Right kidney (tissue), 1 donor: ENCODE measurements around the gene KCNRG.
"Not testable (repeated sequence)": the region's sequence is repeated elsewhere in the genome, so short reads cannot be mapped to it uniquely, and the experiment has no call there.

Experiments used
- DNase-seq: peaks from one replicate; pipeline ENCODE4 v3.0.0-alpha.2; 2016

KCNRG gene

DNA sequence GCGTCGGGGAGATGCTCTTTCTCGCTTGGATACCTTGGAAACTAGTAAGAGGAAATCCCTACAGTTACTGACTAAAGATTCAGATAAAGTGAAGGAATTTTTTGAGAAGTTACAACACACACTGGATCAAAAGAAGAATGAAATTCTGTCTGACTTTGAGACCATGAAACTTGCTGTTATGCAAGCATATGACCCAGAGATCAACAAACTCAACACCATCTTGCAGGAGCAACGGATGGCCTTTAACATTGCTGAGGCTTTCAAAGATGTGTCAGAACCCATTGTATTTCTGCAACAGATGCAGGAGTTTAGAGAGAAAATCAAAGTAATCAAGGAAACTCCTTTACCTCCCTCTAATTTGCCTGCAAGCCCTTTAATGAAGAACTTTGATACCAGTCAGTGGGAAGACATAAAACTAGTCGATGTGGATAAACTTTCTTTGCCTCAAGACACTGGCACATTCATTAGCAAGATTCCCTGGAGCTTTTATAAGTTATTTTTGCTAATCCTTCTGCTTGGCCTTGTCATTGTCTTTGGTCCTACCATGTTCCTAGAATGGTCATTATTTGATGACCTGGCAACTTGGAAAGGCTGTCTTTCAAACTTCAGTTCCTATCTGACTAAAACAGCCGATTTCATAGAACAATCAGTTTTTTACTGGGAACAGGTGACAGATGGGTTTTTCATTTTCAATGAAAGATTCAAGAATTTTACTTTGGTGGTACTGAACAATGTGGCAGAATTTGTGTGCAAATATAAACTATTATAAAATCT lies 2.7 kb upstream of the KCNRG start:
- no peak for DNase-seq

DNA sequence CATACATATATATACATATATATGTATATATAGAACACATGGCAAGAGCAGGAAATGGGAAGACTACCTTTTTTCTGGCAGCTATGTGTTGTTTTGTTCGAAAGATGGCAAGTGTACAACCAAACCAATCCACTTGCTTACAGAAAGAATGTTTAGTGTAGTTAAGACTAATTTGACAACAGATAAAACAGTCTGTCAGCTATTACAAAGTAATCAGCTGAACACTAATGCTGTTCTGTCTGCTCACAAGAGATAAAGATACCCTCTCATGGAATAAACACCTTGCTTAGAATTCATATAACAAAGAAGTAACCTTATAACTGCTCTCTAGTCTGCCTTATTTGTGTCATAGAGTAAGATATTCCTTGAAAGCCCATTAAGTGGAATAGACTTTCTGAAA lies 858 bp upstream of the KCNRG start:
- DNase-seq: no peak

DNA sequence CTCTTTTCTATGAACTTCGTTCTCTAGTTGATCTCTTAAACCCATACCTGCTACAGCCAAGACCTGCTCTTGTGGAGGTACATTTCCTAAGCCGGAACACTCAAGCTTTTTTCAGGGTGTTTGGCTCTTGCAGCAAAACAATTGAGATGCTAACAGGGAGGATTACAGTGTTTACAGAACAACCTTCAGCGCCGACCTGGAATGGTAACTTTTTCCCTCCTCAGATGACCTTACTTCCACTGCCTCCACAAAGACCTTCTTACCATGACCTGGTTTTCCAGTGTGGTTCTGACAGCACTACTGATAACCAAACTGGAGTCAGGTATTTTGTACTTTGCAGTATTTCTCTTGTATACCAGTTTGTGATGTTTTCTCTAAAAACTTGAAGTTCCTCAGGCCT lies 506 bp downstream of the KCNRG start:
- no peak for DNase-seq

DNA sequence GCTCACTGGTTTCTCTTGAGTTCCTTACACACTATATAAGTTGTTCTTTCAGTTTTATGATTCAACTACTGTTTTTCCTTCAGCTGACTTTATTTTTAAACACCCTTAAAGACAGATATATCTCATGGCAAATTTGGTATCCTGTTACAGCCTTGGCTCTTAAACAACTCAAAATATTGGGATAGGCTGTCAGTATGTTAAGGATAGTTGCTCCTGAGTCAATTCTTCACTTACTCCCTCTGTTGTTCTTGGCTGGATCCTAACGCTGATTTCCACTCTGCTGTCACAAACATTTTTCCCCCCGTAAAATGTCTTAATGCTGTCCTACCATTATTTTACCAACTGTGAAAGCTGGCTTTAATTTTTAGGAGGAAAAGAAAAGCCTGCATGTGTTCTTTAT lies 1.2 kb downstream of the KCNRG start:
- no peak for DNase-seq

DNA sequence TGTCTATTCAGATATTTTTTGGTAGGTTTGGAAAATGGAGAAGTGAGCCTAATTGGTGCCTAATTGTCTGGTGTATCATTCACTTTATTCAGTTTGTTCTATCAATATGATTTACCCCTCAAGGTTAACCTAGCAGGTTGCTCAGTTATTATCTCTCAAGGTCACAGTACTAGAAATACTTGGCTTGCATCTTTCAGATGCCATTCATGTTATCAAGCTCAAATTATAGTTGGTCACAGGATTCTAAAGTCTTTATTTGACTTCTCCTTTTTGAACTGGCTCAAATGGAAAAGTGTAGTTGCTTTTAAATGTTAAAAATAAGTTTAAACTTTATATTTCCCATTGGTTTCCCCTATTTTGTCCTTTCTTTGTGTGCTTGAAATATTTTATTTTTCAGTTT lies 2.6 kb downstream of the KCNRG start:
- DNase-seq: no peak

DNA sequence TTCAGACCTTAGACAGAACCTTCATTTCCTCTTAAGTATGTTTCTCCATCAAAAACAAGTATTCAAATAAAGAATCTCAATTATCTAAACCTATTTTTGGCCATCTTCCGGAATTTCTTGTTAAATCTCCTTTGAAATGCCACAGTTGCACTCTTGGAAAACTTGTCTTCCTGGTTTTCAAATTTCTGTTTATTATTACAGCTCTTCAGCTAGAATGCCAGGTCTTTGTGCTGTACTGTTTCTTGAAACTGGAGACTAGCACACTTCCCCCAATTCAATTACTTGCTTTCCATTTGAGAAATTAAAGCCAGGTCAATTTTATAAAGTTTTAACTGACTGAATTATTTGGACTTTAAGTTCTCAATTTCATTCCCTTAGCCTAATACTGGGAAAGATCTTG lies 10.2 kb downstream of the KCNRG start:
- DNase-seq: no peak

DNA sequence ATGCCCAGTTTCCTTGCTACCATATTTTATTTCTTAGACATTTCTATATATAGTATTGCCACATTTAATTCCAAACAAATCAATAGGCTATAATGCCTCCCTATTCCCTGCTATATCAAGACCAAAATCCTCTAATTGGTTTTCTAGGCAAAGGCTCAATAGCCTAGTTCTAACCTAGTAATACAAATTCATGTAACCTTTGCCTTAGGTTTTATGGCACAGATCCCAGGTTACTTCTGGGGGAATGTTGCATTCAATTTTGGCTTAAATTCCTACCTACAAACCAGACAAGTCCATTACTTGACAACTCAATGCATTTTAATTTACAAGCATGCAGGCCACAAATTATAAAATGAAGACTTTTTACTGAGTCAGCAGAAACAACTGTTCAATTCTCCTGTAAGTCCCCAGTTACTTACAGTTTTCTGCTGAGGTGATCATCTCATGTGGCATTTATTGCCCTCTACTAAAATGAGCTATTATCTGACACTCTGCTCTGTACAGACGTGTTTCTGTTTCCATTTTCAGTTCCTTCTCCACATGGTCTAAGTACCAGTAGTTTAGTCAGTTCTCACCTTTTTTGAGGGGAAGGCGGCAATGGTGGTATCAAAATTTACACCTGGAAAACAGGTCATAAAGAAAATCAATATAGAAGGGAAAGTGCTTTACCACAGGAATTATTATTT lies 11.7 kb downstream of the KCNRG start:
- DNase-seq: no peak

DNA sequence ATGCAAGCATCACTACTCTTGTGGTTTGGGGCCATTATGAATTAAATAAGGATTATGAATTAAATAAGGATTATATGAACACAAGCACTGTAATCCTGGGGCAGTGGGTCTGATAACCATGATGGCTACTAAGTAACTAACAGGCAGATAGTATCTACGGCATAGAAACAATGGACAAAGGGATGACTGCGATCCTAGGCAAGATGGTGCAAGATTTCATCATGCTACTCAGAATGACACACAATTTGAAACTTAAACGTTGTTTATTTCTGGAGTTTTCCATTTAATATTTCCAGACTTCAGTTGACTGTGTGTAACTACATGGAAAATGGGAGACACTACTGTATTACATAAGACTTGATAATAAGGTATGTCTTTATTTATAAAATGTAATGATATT lies 15.1 kb downstream of the KCNRG start:
- no peak for DNase-seq

DNA sequence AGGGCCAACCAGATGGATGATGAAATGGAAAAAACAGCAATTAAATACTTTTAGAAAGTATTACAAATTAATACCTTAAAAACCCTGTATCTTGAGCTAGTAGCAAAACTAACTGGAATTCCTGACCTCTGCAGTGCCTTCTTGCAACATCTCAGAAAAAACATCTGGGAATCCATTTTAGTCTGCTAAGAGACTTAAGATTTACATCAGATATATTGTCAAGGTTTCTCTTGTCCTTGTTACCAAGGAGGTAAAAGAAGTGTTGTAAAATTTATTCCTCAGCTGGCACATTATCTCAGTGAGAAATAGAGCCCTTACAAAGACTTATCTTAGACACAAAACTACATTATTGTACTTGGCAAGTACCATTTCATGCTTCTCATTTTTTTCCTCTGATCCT lies 18.5 kb downstream of the KCNRG start:
- DNase-seq: no peak

DNA sequence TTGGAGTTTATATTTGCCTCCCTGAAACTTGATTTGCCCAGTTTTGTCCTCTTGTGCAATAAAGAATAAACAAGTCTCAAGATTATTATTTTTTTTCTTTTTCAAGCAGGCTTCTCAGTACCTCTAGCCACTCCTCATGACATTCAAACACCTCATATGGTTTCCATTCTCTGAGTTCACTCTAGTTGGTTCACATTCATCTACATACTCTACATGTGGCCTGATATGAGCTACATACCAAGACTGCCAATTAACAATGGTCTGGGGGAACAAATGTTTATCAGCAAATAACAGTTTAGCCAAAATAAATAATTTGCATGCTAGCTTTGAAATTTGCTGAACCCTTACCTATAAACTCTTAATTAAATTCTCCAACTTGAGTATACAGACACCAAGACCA lies 22.5 kb downstream of the KCNRG start:
- no peak for DNase-seq

DNA sequence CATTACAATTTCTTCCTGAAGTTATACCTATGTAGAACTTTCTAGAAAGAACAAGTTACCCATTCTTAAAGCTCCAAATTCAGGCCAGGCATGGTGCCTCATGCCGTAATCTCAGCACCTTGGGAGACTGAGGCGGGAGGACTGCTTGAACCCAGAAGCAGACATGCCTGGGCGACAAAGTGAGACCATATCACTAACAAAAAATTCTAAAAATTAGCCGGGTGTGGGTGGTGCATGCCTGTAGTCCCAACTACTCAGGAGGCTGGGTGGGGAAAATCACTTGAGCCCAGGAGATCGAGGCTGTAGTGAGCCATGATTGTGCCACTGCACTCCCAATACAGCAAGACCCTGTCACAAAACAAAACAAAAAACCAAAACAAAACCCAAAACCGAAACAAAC lies 23.0 kb downstream of the KCNRG start:
- no peak for DNase-seq

DNA sequence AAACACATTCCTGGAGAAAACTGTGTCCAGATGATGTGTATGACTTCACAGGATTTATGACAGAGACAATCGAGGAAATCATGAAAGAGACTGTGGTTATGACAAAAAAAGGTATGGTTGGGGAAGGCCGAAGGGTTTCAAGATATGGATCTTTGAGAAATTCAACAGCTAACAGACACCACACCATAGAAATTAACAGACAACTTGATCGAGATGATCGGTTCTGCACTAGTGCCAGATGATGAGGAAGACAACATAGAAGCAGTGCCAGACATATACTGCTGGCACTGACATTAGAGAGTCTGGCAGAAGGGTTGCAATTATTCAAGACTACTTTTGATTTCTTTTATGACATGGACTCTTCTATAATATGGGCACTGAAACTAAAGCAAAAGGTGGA lies 37.2 kb downstream of the KCNRG start:
- no peak for DNase-seq

DNA sequence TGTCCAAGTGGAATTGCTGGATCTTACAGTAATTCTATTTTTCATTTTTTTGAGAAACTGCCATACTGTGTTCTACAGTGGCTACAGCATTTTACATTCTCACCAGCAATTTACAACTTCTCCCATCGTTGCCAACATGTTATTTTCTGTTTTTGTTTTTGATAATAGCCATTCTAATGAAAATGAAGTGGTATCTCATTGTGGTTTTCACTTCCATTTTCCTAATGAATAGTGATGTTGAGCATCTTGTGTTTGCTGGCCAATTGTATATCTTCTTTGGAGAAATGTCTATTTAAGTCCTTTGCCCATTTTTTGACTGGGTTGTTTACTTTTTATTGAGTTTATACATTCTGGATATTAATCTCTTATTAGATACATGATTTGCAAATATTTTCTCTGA lies 38.6 kb downstream of the KCNRG start:
- DNase-seq: no peak

DNA sequence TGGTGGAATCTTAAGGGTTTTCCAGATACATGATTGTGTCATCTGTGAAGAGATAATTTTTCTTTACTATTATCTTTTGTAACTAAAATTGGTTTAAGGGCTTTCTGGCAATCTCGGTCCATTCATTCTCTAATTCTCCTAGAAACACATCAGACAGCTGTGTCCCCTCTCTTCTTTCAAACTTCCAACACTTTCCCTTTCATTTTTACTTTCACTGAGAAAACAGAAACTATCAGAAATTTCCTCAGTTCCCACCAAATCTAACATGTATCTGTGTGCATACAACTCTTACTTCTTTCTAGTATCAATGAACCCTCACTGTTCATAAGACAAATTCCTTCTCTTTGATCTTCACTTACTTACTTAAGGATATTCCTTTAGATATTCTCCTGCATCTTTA lies 40.2 kb downstream of the KCNRG start:
- no peak for DNase-seq

DNA sequence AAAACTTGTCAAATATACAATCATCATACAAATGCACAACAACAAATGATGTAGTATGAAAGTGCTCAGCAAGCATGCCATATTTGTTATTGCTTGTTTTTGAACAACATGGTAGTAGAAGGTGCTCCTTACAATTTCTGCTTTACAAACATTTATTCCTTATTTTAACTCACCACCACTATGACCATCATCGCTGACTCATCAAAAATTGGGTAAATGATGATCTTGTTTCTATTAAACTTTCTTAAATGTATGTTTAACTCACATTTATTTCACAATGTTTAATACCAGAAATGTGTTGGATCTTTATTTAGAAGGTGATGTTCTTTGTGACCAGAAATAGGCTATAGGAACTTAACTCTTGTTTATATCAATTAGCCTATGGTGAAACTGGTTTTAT lies 45.5 kb downstream of the KCNRG start:
- DNase-seq: no peak

DNA sequence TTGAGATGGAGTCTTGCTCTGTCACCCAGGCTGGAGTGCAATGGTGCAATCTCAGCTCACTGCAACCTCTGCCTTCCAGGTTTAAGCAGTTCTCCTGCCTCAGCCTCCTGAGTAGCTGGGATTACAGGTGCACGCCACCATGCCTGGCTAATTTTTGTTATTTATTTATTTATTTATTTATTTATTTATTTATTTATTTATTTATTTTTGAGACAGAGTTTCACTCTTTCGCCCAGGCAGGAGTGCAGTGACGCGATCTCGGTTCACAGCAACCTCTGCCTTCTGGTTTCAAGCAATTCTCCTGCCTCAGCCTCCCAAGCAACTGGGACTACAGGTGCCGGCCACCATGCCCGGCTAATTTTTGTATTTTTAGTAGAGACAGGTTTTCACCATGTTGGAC lies 47.1 kb downstream of the KCNRG start:
- not testable (repeated sequence) for DNase-seq

DNA sequence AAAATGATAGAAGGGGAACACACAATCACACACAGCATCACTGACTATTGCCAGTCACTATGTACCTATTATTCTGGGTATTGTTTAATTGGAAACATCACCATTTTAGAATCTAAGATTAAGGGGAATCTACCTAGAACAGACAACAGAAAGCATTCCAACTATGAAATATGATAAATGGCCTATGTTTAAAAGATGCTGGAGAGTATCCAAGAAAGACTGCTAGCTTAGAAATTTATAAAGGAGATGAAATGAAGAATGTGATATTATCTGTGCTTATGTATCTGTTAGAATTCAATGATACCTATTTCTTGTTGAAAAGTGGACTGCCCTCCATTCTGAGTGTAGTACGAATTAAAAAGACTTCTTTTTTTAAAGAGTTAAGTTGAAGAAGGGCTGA lies 50.5 kb downstream of the KCNRG start:
- DNase-seq: no peak

DNA sequence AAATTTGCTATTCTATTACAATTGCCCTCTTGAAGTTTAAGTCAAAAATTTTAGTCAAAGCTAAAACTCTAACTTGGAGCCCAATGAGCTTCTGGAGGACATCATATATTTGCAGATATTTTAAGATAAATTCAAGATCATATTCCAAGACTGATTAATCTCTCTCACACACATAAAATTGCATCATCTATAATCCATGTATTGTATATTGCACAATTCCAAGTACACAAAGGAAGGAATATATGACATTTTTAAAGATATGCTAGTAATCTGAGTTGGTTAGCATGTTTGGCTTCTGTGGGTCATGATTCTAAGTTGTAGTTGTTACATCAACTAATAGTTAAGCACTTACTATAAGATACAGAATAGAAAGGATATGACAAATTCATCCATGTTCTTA lies 53.3 kb downstream of the KCNRG start:
- no peak for DNase-seq

DNA sequence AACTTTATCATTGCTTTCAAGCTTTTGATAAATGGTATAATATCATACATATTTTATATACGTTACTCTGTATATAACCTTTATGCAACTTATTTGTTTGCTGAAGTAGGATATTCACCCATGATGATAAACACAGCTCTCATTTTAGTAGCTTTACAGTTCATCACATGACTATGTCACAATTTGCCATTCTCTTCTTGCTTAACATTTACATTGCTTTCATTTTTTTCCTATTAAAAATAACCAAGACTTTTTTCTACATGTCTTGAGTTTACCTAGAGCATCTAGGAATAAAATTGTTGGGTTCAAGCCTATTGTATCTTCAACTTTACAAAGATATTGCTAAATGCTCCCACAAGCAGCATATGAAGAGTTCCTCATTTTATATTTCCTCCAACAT lies 54.0 kb downstream of the KCNRG start:
- DNase-seq: no peak

DNA sequence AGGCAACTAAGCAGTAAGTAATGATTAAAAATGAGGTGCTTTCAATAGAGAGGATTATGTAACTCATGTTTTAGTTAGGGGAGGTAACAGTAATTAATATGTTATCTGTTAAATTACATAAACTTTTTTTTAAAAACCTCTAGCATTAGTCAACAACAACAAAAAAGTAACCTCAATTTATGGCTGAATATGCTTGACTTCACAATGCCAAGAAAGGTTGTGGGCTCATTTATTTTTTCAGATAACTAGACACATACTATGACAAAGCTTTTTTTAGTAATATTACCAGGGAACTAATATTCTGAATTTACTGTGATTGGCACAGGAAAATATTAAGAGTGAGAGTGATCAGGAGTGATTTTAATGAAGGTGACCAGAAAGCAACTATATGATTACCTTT lies 54.9 kb downstream of the KCNRG start:
- DNase-seq: no peak
